Measurements from ENCODE around the gene SEMA5A. TPM values are rescaled to one million over a fixed set of nuclear protein-coding genes. Genes with fewer than 3 reads are reported as not detected.

The SEMA5A gene
- total and polyA plus RNA-seq, 2 of the 13 experiments (the other 11 are each of a cell fraction or from before 2014, with no cell fraction given): 0.01 TPM; not detected in 1

GRCh38 chr5:9362600-9362999 is 183.3 kb downstream of the SEMA5A start (continued):
- TF ChIP-seq, protein P1, sequence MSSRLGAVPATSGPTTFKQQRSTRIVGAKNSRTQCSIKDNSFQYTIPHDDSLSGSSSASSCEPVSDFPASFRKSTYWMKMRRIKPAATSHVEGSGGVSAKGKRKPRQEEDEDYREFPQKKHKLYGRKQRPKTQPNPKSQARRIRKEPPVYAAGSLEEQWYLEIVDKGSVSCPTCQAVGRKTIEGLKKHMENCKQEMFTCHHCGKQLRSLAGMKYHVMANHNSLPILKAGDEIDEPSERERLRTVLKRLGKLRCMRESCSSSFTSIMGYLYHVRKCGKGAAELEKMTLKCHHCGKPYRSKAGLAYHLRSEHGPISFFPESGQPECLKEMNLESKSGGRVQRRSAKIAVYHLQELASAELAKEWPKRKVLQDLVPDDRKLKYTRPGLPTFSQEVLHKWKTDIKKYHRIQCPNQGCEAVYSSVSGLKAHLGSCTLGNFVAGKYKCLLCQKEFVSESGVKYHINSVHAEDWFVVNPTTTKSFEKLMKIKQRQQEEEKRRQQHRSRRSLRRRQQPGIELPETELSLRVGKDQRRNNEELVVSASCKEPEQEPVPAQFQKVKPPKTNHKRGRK (CRISPR knock-in tag; IDR thresholded peaks at IDR 0.05): no peak
- TF ChIP-seq CERS6 (CRISPR knock-in tag; IDR thresholded peaks at IDR 0.05): no peak
- no peak for TF ChIP-seq DNMT3B (CRISPR knock-in tag; conservative IDR thresholded peaks at IDR 0.05)
- no peak for TF ChIP-seq KLF9 (CRISPR knock-in tag; IDR thresholded peaks at IDR 0.05; ENCODE audit: low read depth)

DNA sequence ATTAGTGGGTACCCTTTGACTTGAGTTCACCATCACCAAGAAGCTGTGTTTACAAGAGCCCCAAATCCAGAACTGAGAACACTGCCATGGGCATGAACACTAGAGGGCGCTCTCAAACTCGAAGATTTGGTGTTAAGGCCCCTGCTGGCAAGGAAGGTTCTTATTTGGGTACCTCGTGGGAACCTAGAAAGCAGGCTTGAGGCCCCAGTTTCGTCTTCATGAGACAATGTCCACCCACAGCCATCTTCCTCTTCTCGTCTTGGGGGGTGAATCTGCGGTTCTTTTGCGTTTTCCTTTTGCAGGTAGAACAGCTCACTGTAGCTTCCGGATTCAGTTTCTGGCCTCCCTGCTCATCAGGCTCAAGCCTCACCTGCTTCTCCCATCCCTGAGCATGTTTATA is 184.0 kb downstream of the SEMA5A start:
- intact Hi-C loops (cut with micrococcal nuclease; ENCODE audit: unreplicated experiment): loop anchor here (1.0 kb wide), 1 partner anchor 182 kb away; no protein-coding TSS in a partner anchor
- no peak overlapping the region for H3K4me2 ChIP-seq (ENCODE audit: low read depth, low read length)
- H3K27me3 ChIP-seq (ENCODE audit: control insufficient read depth in 1 of 2, insufficient read depth in 2 of 2, low read length in 2 of 2): no peaks in the 10 kb centered on the region; a peak in 1 of 5 replicates
- no peaks in the 10 kb centered on the region for H3K36me3 ChIP-seq (replicated peaks in 1 of 2; ENCODE audit: control insufficient read depth in 1 of 2, insufficient read depth in 2 of 2, low read length in 2 of 2)
- ChIA-PET POLR2A (no interaction called here), CTCF (ENCODE audit: low intra/inter-chr PET ratio, low total read pairs) (interaction anchor here (1.7 kb wide), 1 partner anchor 182 kb away, joined by 4 read pairs; no protein-coding TSS in a partner anchor)
- H3K27ac ChIP-seq (ENCODE audit: extremely low read length, insufficient read depth, low read length): no peak overlapping the region
- no peaks in the 10 kb centered on the region for H3K9me3 ChIP-seq (ENCODE audit: low read length)
- H3K9ac ChIP-seq (ENCODE audit: insufficient read depth, low read depth, low read length): no peak overlapping the region
- DNase-seq (ENCODE audit: low spot score) (peak; percentile 54), ATAC-seq (peak; percentile 89), FAIRE-seq (peak; percentile 50)
- no peaks in the 10 kb centered on the region for H4K20me1 ChIP-seq (ENCODE audit: insufficient read depth, low read length)
- H3K79me2 ChIP-seq (ENCODE audit: insufficient read depth, low read length): no peaks in the 10 kb centered on the region
- peak; percentile 74 for TF ChIP-seq CTCF (CRISPR knock-in tag; IDR thresholded peaks at IDR 0.05)
- TF ChIP-seq STAG1 (CRISPR knock-in tag; IDR thresholded peaks at IDR 0.05): peak; percentile 36; the same call in 1 of the 2 replicates
- peak; percentile 56 for TF ChIP-seq SMC3 (IDR thresholded peaks at IDR 0.05; ENCODE audit: low read length)
- no peak for TF ChIP-seq ARID2 (CRISPR knock-in tag; IDR thresholded peaks at IDR 0.05; ENCODE audit: borderline replicate concordance)
- no peak overlapping the region for H3K4me3 ChIP-seq (replicated peaks in 1 of 3; ENCODE audit: insufficient read depth in 1 of 3, low read depth in 2 of 3, low read length in 3 of 3)
- H2AFZ ChIP-seq (ENCODE audit: low read length): no peak overlapping the region
- H3K4me1 ChIP-seq (ENCODE audit: insufficient read depth, low read length): no peaks in the 10 kb centered on the region
- in situ Hi-C loops (cut with HindIII; ENCODE audit: extremely low pct_ligation_motif_present, low pct_unique_long_range_greater_than_20kb): no loop called here
- BruUV-seq (replicated peaks): no TSS peak
- 0% methylated on average over 8 of the region's 8 CpGs for WGBS (ENCODE audit: low lambda C conversion rate)
